Liver (tissue), 2 donors: ENCODE data around the gene EP400.

Source experiments
- YY1 ChIP-seq: IDR thresholded peaks from 2 replicates; pipeline ENCODE4 v1.6.1; 2016; ENCODE audit warnings: antibody characterized with exemption, mild to moderate bottlenecking
- TF ChIP-seq, protein P1 (sequence below): fragments of 150-350 bp; IDR thresholded peaks from 2 replicates; pipeline ENCODE4 v1.5.1; 2017; ENCODE audit warnings: improper control_type of control experiment, low read depth, low read length; ENCODE audit not compliant: missing input control
- donor health status: healthy.

DNA sequence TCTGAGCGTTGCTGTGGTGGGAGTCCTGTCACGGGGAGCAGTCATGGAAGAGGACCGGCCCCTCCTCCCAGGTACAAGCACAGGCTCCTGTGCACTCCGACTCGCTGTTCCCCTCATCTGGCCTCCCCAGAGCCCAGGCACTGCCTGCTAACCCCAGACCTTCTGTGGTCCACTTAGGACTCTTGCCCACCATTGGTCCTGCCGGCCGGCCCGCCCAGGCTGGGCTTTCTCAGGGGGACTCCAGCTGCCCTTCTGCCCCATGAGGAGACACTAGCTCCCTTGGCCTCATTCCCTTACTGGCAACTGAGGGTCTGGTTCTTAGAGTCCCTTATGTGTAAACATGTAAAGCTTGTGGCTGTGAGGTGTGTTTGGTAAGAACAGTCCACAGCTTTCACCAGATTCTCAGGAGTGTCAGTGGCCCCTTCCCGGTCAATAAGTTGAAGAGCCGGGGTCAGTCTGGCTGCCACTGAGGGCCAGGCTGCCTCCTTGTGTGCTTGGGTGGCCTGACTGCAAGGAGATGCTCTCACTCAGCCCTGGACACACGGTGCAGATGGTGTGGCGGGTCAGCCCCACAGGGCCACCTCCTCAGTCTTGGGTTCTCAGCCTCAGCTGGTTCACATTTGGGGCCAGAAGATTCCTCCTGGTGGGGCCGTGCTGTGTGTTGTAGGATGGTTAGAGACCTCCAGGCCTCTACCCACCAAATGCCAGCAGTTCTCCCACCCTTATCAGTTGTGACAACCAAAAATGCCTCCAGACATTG is 150.7 kb downstream of the EP400 start:
- no peak for TF ChIP-seq YY1
- TF ChIP-seq, protein P1, sequence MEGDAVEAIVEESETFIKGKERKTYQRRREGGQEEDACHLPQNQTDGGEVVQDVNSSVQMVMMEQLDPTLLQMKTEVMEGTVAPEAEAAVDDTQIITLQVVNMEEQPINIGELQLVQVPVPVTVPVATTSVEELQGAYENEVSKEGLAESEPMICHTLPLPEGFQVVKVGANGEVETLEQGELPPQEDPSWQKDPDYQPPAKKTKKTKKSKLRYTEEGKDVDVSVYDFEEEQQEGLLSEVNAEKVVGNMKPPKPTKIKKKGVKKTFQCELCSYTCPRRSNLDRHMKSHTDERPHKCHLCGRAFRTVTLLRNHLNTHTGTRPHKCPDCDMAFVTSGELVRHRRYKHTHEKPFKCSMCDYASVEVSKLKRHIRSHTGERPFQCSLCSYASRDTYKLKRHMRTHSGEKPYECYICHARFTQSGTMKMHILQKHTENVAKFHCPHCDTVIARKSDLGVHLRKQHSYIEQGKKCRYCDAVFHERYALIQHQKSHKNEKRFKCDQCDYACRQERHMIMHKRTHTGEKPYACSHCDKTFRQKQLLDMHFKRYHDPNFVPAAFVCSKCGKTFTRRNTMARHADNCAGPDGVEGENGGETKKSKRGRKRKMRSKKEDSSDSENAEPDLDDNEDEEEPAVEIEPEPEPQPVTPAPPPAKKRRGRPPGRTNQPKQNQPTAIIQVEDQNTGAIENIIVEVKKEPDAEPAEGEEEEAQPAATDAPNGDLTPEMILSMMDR = no peak
